ENCODE measurements around the gene SLC17A8.

DNA sequence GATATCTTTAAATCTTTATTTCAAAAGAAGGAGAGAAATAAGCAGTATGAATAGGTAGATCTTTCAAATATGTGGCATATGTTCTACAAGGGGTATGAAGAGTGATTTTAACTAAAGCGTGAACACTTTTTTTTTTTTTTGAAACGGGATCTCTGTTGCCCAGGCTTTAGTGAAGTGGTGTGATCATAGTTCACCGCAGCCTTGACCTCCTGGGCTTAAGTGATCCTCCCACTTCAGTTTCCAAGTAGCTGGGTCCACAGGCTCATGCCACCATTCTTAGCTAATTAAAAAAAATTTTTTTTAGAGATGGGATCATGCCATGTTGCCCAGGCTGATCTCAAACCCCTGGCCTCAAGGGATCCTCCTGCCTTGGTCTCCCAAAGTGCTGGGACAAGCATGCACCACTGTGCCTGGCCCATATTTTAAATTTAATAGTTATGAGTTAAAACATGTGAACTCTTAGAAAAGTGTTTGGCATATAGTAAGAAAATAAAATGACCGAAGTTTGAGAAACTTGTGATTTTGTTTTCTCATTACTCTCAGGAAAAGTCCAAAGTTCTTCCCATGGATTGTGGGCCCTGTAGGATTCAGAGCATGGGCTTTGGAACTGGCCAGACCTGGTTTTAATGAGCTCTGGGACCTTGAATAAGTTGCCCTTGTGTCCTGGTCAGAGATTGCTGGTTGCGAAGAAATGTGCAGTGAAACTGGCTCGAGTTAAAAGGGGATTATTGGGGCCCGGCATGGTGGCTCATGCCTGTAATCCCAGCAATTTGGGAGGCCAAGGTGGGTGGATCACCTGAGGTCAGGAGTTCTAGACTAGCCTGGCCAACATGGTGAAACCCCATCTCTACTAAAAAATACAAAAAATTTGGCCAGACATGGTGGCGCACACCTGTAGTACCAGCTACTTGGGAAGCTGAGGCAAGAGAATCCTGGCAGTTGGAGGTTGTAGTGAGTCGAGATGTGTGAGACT lies 27.0 kb downstream of the SLC17A8 start:
- TF ChIP-seq, protein P1, sequence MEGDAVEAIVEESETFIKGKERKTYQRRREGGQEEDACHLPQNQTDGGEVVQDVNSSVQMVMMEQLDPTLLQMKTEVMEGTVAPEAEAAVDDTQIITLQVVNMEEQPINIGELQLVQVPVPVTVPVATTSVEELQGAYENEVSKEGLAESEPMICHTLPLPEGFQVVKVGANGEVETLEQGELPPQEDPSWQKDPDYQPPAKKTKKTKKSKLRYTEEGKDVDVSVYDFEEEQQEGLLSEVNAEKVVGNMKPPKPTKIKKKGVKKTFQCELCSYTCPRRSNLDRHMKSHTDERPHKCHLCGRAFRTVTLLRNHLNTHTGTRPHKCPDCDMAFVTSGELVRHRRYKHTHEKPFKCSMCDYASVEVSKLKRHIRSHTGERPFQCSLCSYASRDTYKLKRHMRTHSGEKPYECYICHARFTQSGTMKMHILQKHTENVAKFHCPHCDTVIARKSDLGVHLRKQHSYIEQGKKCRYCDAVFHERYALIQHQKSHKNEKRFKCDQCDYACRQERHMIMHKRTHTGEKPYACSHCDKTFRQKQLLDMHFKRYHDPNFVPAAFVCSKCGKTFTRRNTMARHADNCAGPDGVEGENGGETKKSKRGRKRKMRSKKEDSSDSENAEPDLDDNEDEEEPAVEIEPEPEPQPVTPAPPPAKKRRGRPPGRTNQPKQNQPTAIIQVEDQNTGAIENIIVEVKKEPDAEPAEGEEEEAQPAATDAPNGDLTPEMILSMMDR (IDR thresholded peaks at IDR 0.05; ENCODE audit: poor library complexity, severe bottlenecking), result no peak
- no peak for TF ChIP-seq TAF1 (IDR thresholded peaks at IDR 0.05; ENCODE audit: low read depth)
- no peak for TF ChIP-seq EZH2 (IDR thresholded peaks at IDR 0.05; ENCODE audit: borderline replicate concordance, insufficient read depth, low read length, poor library complexity, severe bottlenecking)
- TF ChIP-seq POLR2AphosphoS5 (IDR thresholded peaks at IDR 0.05), result no peak
- TF ChIP-seq EP300 (conservative IDR thresholded peaks at IDR 0.05; ENCODE audit: poor library complexity, severe bottlenecking), result no peak
- no peak for TF ChIP-seq RAD21 (conservative IDR thresholded peaks at IDR 0.05)
- TF ChIP-seq SMC3 (conservative IDR thresholded peaks at IDR 0.05; ENCODE audit: poor library complexity), result no peak
- TF ChIP-seq, protein P2, sequence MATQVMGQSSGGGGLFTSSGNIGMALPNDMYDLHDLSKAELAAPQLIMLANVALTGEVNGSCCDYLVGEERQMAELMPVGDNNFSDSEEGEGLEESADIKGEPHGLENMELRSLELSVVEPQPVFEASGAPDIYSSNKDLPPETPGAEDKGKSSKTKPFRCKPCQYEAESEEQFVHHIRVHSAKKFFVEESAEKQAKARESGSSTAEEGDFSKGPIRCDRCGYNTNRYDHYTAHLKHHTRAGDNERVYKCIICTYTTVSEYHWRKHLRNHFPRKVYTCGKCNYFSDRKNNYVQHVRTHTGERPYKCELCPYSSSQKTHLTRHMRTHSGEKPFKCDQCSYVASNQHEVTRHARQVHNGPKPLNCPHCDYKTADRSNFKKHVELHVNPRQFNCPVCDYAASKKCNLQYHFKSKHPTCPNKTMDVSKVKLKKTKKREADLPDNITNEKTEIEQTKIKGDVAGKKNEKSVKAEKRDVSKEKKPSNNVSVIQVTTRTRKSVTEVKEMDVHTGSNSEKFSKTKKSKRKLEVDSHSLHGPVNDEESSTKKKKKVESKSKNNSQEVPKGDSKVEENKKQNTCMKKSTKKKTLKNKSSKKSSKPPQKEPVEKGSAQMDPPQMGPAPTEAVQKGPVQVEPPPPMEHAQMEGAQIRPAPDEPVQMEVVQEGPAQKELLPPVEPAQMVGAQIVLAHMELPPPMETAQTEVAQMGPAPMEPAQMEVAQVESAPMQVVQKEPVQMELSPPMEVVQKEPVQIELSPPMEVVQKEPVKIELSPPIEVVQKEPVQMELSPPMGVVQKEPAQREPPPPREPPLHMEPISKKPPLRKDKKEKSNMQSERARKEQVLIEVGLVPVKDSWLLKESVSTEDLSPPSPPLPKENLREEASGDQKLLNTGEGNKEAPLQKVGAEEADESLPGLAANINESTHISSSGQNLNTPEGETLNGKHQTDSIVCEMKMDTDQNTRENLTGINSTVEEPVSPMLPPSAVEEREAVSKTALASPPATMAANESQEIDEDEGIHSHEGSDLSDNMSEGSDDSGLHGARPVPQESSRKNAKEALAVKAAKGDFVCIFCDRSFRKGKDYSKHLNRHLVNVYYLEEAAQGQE (IDR thresholded peaks at IDR 0.05; ENCODE audit: borderline replicate concordance), result no peak
- TF ChIP-seq MXI1 (conservative IDR thresholded peaks at IDR 0.05; ENCODE audit: poor library complexity, severe bottlenecking), result no peak
